ENCODE data around the gene SLC26A1.

DNA sequence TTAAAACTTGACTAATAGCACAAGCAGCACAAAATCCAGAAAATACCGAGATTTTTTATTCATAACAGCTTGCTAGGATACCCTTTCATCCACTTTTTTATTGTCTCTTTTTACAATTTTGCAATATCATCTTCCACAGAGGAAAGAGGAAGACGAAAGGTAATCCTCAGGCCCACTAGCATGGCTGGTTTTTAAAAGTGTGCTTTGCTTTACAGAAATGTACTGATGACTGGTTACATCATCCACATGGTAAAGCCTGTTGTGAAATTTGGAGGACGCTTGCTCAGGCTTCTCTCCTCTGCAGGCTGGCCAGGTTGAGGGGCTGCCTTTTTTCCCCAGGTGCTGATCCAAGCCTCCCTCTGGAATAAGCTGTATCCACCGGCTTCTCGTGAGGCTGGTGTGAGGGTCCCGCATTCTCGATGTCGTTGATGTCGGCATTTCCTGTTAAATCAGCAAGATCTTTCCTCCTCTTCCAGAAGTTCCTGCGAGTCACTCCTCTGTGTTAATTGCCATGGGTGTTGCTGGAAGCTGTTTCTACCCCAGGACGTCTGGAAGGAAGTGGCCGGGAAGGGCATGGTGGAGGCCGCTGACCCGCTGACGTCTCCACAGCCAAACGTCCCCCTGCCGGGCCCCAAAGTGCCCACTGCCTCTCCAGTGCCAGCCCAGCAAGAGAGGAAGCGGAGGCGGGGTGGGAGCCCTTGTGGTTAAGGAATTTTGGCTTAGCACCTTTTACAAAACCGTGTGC, 14.1 kb downstream of the SLC26A1 start:
- TF ChIP-seq, protein P1, sequence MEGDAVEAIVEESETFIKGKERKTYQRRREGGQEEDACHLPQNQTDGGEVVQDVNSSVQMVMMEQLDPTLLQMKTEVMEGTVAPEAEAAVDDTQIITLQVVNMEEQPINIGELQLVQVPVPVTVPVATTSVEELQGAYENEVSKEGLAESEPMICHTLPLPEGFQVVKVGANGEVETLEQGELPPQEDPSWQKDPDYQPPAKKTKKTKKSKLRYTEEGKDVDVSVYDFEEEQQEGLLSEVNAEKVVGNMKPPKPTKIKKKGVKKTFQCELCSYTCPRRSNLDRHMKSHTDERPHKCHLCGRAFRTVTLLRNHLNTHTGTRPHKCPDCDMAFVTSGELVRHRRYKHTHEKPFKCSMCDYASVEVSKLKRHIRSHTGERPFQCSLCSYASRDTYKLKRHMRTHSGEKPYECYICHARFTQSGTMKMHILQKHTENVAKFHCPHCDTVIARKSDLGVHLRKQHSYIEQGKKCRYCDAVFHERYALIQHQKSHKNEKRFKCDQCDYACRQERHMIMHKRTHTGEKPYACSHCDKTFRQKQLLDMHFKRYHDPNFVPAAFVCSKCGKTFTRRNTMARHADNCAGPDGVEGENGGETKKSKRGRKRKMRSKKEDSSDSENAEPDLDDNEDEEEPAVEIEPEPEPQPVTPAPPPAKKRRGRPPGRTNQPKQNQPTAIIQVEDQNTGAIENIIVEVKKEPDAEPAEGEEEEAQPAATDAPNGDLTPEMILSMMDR (IDR thresholded peaks at IDR 0.05 in 4 of 5, conservative IDR thresholded peaks at IDR 0.05 in 1 of 5), result no peak
- TF ChIP-seq POLR2A (IDR thresholded peaks at IDR 0.05), result no peak

Measured in gastrocnemius medialis (tissue), 4 donors.